Osteoblast (primary cell): ENCODE measurements around the gene IL15. TPM values are rescaled to one million over a fixed set of nuclear protein-coding genes. Genes with fewer than 3 reads are reported as not detected.
A peak's percentile ranks its signal among the peaks of the same experiment; 100 is the strongest.

Experiments
- DNase-seq: peaks from one replicate; pipeline ENCODE4 v3.0.0; 2011; ENCODE audit warnings: low spot score, mixed read lengths; ENCODE audit not compliant: insufficient read length; ENCODE audit errors: missing footprints
- H2AFZ ChIP-seq: 2 replicates; pipeline ENCODE4 v1.6.0; 2011; ENCODE audit warnings: mild to moderate bottlenecking, low read length
- H3K27ac ChIP-seq: 2 replicates; pipeline ENCODE4 v1.5.1; 2011; ENCODE audit warnings: mild to moderate bottlenecking, low read depth, low read length, moderate library complexity
- H3K27me3 ChIP-seq: 2 replicates; pipeline ENCODE4 v1.6.0; 2012; ENCODE audit warnings: mild to moderate bottlenecking, control low read depth, inconsistent platforms, low read length, moderate library complexity; ENCODE audit not compliant: insufficient read depth
- H3K36me3 ChIP-seq: 2 replicates; pipeline ENCODE4 v1.5.1; 2011; ENCODE audit warnings: mild to moderate bottlenecking, low read length, control low read depth, moderate library complexity; ENCODE audit not compliant: insufficient read depth
- H3K4me1 ChIP-seq: 2 replicates; pipeline ENCODE4 v1.5.1; 2011; ENCODE audit warnings: mild to moderate bottlenecking, low read length, control low read depth, moderate library complexity; ENCODE audit not compliant: insufficient read depth
- H3K4me2 ChIP-seq: 2 replicates; pipeline ENCODE4 v1.6.0; 2011; ENCODE audit warnings: mild to moderate bottlenecking, low read length; ENCODE audit not compliant: insufficient read depth
- H3K4me3 ChIP-seq: fragments of 200-600 bp; sonication (generic); 3 replicates; pipeline ENCODE4 v1.5.1; 2012; ENCODE audit warnings: mild to moderate bottlenecking, low read length, inconsistent platforms; ENCODE audit not compliant: insufficient read depth
- H3K79me2 ChIP-seq: 2 replicates; pipeline ENCODE4 v1.6.0; 2012; ENCODE audit warnings: mild to moderate bottlenecking, low read length, control low read depth, inconsistent platforms; ENCODE audit not compliant: insufficient read depth
- H3K9me3 ChIP-seq: 2 replicates; pipeline ENCODE4 v1.5.1; 2011; ENCODE audit warnings: low read depth, low read length, control low read depth
- H4K20me1 ChIP-seq: 2 replicates; pipeline ENCODE4 v1.6.0; 2012; ENCODE audit warnings: mild to moderate bottlenecking, low read length, control low read depth; ENCODE audit not compliant: insufficient read depth
- total RNA-seq: library from RNA; depleted of rRNA; stranded (reverse); fragments of >200 nt; gene quantifications from 2 replicates; pipeline ENCODE4 v1.2.3, GENCODE V29; 2012
- TF ChIP-seq, protein P1 (sequence below): IDR thresholded peaks from 2 replicates; pipeline ENCODE4 v1.5.1; 2011; ENCODE audit warnings: mild to moderate bottlenecking, low read depth, low read length, moderate library complexity; ENCODE audit errors: extremely low read depth

The IL15 gene
- total RNA-seq, 1 donor = 3.3 TPM

DNA sequence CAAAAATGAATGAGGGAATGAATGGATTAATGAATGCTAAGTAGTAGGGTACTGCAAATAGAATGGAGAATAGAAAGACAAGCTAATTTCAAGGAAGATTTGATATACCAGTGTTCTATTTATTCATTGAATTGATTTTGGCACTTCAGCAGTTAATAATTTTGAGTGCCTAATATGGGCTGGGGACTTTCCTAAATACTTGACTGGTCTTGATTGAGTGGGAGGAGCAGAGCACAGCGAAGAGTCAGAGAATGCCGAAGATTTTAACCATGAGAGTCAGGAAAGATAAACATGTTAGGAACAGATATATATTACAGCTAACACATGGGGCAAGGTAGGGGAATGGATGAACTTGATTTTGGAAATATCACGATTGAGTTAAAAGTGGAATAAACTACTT, 10.6 kb downstream of the IL15 start:
- Histone ChIP-seq H4K20me1 (no peaks in the 10 kb centered on the region), H3K36me3 (no peaks in the 10 kb centered on the region), H3K4me3 (no peak overlapping the region), H3K27ac (peak overlapping the region; percentile 47), H3K27me3 (no peaks in the 10 kb centered on the region), H2AFZ (peak overlapping the region; percentile 42), H3K4me1 (peaks cover 51% of the 10 kb centered on the region), H3K4me2 (peak overlapping the region; percentile 11), H3K79me2 (no peaks in the 10 kb centered on the region), H3K9me3 (no peaks in the 10 kb centered on the region)
- TF ChIP-seq, protein P1, sequence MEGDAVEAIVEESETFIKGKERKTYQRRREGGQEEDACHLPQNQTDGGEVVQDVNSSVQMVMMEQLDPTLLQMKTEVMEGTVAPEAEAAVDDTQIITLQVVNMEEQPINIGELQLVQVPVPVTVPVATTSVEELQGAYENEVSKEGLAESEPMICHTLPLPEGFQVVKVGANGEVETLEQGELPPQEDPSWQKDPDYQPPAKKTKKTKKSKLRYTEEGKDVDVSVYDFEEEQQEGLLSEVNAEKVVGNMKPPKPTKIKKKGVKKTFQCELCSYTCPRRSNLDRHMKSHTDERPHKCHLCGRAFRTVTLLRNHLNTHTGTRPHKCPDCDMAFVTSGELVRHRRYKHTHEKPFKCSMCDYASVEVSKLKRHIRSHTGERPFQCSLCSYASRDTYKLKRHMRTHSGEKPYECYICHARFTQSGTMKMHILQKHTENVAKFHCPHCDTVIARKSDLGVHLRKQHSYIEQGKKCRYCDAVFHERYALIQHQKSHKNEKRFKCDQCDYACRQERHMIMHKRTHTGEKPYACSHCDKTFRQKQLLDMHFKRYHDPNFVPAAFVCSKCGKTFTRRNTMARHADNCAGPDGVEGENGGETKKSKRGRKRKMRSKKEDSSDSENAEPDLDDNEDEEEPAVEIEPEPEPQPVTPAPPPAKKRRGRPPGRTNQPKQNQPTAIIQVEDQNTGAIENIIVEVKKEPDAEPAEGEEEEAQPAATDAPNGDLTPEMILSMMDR = no peak
- DNase-seq = no peak

- no peaks in the 10 kb centered on the region for H3K27me3 ChIP-seq
- no peaks in the 10 kb centered on the region for H3K79me2 ChIP-seq
- H3K9me3 ChIP-seq = no peaks in the 10 kb centered on the region
- no peak for DNase-seq
- H3K4me3 ChIP-seq = no peak overlapping the region
- H4K20me1 ChIP-seq = no peaks in the 10 kb centered on the region
- H3K4me1 ChIP-seq = peaks cover 49% of the 10 kb centered on the region
- H3K36me3 ChIP-seq = no peaks in the 10 kb centered on the region
- no peak overlapping the region for H3K27ac ChIP-seq
- H2AFZ ChIP-seq = no peak overlapping the region
- TF ChIP-seq, protein P1 = no peak
- no peak overlapping the region for H3K4me2 ChIP-seq
Observed at GRCh38 chr4:141647966-141648365, 11.6 kb downstream of the IL15 start.

DNA sequence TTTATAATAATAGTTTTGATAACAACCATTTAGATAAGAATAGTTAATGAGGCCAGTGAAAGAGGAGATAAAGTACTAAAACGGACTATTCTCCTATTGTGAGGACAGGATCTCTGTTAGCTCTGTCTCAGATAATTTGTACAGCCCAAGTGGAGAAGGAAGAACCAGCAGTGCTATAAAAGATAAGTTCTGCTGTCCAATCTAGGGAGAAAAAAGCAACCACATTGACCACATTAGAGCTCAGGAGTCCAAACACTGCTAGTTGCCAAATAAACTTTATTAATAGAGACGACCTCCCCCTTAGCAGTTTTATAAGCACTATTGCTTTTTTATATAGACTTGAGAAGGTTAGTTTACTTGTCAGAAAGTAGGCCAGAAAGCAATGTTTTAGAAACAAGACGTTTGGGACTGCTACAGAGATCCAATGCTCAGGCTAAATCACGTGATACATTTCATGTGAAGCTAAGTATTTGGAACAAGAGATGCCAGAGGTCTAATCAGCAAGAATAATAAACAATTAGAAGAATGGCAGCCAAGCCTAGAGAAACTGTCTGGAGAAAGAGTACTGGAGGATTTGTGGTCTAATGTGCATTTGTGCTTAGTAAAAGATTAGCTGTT, 15.9 kb downstream of the IL15 start:
- Histone ChIP-seq H3K36me3 (no peaks in the 10 kb centered on the region), H3K4me2 (peak overlapping the region; percentile 25), H4K20me1 (no peaks in the 10 kb centered on the region), H3K4me3 (no peak overlapping the region), H3K27me3 (no peaks in the 10 kb centered on the region), H3K9me3 (no peaks in the 10 kb centered on the region), H2AFZ (peak overlapping the region; percentile 67), H3K27ac (peak overlapping the region; percentile 45), H3K4me1 (peaks cover 21% of the 10 kb centered on the region), H3K79me2 (no peaks in the 10 kb centered on the region)
- TF ChIP-seq, protein P1 = no peak
- no peak for DNase-seq

DNA sequence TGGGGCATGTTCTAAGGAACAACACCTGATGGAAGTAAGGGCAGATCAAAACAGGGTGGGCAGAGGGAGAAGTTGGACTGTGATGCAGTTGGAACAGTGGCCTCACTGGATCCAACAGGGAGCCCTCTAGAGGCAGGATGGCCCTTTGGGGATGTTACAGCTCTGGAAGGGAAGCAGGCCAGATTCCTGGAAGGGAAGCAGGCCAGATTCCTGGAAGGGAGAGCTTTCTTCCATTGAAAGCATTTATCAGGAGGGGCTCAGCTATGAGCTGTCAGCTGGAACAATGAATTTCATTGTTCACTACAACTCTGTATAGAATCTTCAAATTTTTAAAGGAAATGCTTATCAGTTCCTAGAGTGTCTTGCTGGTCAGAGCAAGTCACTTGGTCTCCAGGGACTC, 17.7 kb downstream of the IL15 start:
- Histone ChIP-seq H3K9me3 (no peaks in the 10 kb centered on the region), H3K79me2 (no peaks in the 10 kb centered on the region), H3K27ac (no peak overlapping the region), H3K4me1 (peaks cover 13% of the 10 kb centered on the region), H3K4me2 (no peak overlapping the region), H2AFZ (peak overlapping the region; percentile 7), H3K4me3 (no peak overlapping the region), H3K27me3 (no peaks in the 10 kb centered on the region), H4K20me1 (no peaks in the 10 kb centered on the region), H3K36me3 (no peaks in the 10 kb centered on the region)
- TF ChIP-seq, protein P1 = peak; percentile 47
- DNase-seq = peak; percentile 13
